Measurements from ENCODE around the gene PDSS2.
"Not testable (repeated sequence)": the region's sequence is repeated elsewhere in the genome, so short reads cannot be mapped to it uniquely, and the experiment has no call there.

Gene PDSS2

GRCh38 chr6:107369493-107369892 is 89.9 kb downstream of the PDSS2 start:
- Mint-ChIP-seq H3K27ac (no peak overlapping the region), H3K9me3 (no peaks in the 10 kb centered on the region), H3K36me3 (no peaks in the 10 kb centered on the region), H3K4me3 (no peak overlapping the region), H3K4me1 (no peaks in the 10 kb centered on the region)
- ATAC-seq (no peak), DNase-seq (ENCODE audit: low spot score in 2 of 2) (no peak)

- no peak overlapping the region for H3K4me3 Mint-ChIP-seq
- no peak overlapping the region for H3K27ac Mint-ChIP-seq
- no peak for DNase-seq (ENCODE audit: low spot score in 2 of 2)
- no peaks in the 10 kb centered on the region for H3K4me1 Mint-ChIP-seq
- no peaks in the 10 kb centered on the region for H3K36me3 Mint-ChIP-seq
- ATAC-seq: no peak
- no peaks in the 10 kb centered on the region for H3K9me3 Mint-ChIP-seq
These were observed 90.9 kb downstream of the PDSS2 start for GRCh38 chr6:107368471-107368870.

- not testable (repeated sequence) for H3K4me3 Mint-ChIP-seq; H3K27ac Mint-ChIP-seq; H3K36me3 Mint-ChIP-seq; H3K4me1 Mint-ChIP-seq; DNase-seq (ENCODE audit: low spot score in 2 of 2); ATAC-seq; H3K9me3 Mint-ChIP-seq
These were observed 95.2 kb downstream of the PDSS2 start for GRCh38 chr6:107364173-107364572.

- Mint-ChIP-seq H3K27ac (no peak overlapping the region), H3K4me1 (no peaks in the 10 kb centered on the region), H3K9me3 (peaks cover 5% of the 10 kb centered on the region), H3K4me3 (no peak overlapping the region), H3K36me3 (peaks cover 6% of the 10 kb centered on the region)
- no peak for ATAC-seq
- no peak for DNase-seq (ENCODE audit: low spot score in 2 of 2)
These were observed 97.4 kb downstream of the PDSS2 start for GRCh38 chr6:107361753-107362604.

GRCh38 chr6:107360476-107360875 is 98.9 kb downstream of the PDSS2 start:
- ATAC-seq (no peak), DNase-seq (ENCODE audit: low spot score in 2 of 2) (no peak)
- Mint-ChIP-seq H3K4me3 (no peak overlapping the region), H3K9me3 (peaks cover 5% of the 10 kb centered on the region), H3K4me1 (no peaks in the 10 kb centered on the region), H3K36me3 (peaks cover 6% of the 10 kb centered on the region), H3K27ac (no peak overlapping the region)

- Mint-ChIP-seq H3K4me3 (no peak overlapping the region), H3K36me3 (peaks cover 2% of the 10 kb centered on the region), H3K9me3 (peaks cover 2% of the 10 kb centered on the region), H3K27ac (no peak overlapping the region), H3K4me1 (no peaks in the 10 kb centered on the region)
- ATAC-seq (no peak), DNase-seq (ENCODE audit: low spot score in 2 of 2) (no peak)
These were observed 101.5 kb downstream of the PDSS2 start for GRCh38 chr6:107357842-107358241.

- no peak for DNase-seq (ENCODE audit: low spot score in 2 of 2)
- no peak overlapping the region for H3K27ac Mint-ChIP-seq
- H3K4me3 Mint-ChIP-seq: no peak overlapping the region
- H3K36me3 Mint-ChIP-seq: no peaks in the 10 kb centered on the region
- no peaks in the 10 kb centered on the region for H3K4me1 Mint-ChIP-seq
- no peaks in the 10 kb centered on the region for H3K9me3 Mint-ChIP-seq
- no peak for ATAC-seq
These were observed 102.3 kb downstream of the PDSS2 start for GRCh38 chr6:107357031-107357430.

GRCh38 chr6:107355659-107356058 is 103.7 kb downstream of the PDSS2 start:
- Mint-ChIP-seq H3K9me3 (no peaks in the 10 kb centered on the region), H3K4me1 (no peaks in the 10 kb centered on the region), H3K36me3 (no peaks in the 10 kb centered on the region), H3K4me3 (no peak overlapping the region), H3K27ac (no peak overlapping the region)
- DNase-seq (ENCODE audit: low spot score in 2 of 2) (no peak), ATAC-seq (no peak)

- Mint-ChIP-seq H3K36me3 (no peaks in the 10 kb centered on the region), H3K27ac (no peak overlapping the region), H3K4me1 (no peaks in the 10 kb centered on the region), H3K9me3 (no peaks in the 10 kb centered on the region), H3K4me3 (no peak overlapping the region)
- DNase-seq (ENCODE audit: low spot score in 2 of 2) (no peak), ATAC-seq (no peak)
These were observed 104.9 kb downstream of the PDSS2 start for GRCh38 chr6:107354451-107354850.

GRCh38 chr6:107353773-107354382 is 105.5 kb downstream of the PDSS2 start:
- Mint-ChIP-seq H3K36me3 (no peaks in the 10 kb centered on the region), H3K4me3 (no peak overlapping the region), H3K9me3 (no peaks in the 10 kb centered on the region), H3K27ac (no peak overlapping the region), H3K4me1 (no peaks in the 10 kb centered on the region)
- DNase-seq (ENCODE audit: low spot score in 2 of 2): no peak
- ATAC-seq: no peak

- H3K4me1 Mint-ChIP-seq: peaks cover 5% of the 10 kb centered on the region
- ATAC-seq (no peak), DNase-seq (ENCODE audit: low spot score in 2 of 2) (no peak)
- no peaks in the 10 kb centered on the region for H3K36me3 Mint-ChIP-seq
- no peak overlapping the region for H3K27ac Mint-ChIP-seq
- H3K4me3 Mint-ChIP-seq: no peak overlapping the region
- no peaks in the 10 kb centered on the region for H3K9me3 Mint-ChIP-seq
These were observed 111.1 kb downstream of the PDSS2 start for GRCh38 chr6:107348224-107348623.

GRCh38 chr6:107345393-107345792 is 114.0 kb downstream of the PDSS2 start:
- DNase-seq (ENCODE audit: low spot score in 2 of 2): no peak
- no peak for ATAC-seq
- H3K9me3 Mint-ChIP-seq: no peaks in the 10 kb centered on the region
- no peaks in the 10 kb centered on the region for H3K36me3 Mint-ChIP-seq
- no peak overlapping the region for H3K27ac Mint-ChIP-seq
- H3K4me3 Mint-ChIP-seq: no peak overlapping the region
- peaks cover 5% of the 10 kb centered on the region for H3K4me1 Mint-ChIP-seq

- DNase-seq (ENCODE audit: low spot score in 2 of 2) (no peak), ATAC-seq (no peak)
- H3K9me3 Mint-ChIP-seq: no peaks in the 10 kb centered on the region
- H3K4me3 Mint-ChIP-seq: no peak overlapping the region
- no peaks in the 10 kb centered on the region for H3K36me3 Mint-ChIP-seq
- no peak overlapping the region for H3K27ac Mint-ChIP-seq
- peaks cover 5% of the 10 kb centered on the region for H3K4me1 Mint-ChIP-seq
These were observed 114.4 kb downstream of the PDSS2 start for GRCh38 chr6:107344981-107345380.

- H3K36me3 Mint-ChIP-seq: no peaks in the 10 kb centered on the region
- no peak for DNase-seq (ENCODE audit: low spot score in 2 of 2)
- peaks cover 5% of the 10 kb centered on the region for H3K4me1 Mint-ChIP-seq
- no peak for ATAC-seq
- H3K9me3 Mint-ChIP-seq: no peaks in the 10 kb centered on the region
- peak overlapping the region; percentile 38 for H3K27ac Mint-ChIP-seq
- no peak overlapping the region for H3K4me3 Mint-ChIP-seq
These were observed 115.0 kb downstream of the PDSS2 start for GRCh38 chr6:107344383-107344782.

- Mint-ChIP-seq H3K9me3 (no peaks in the 10 kb centered on the region), H3K4me1 (peaks cover 5% of the 10 kb centered on the region), H3K4me3 (no peak overlapping the region), H3K36me3 (no peaks in the 10 kb centered on the region), H3K27ac (no peak overlapping the region)
- DNase-seq (ENCODE audit: low spot score in 2 of 2): no peak
- ATAC-seq: no peak
These were observed 117.2 kb downstream of the PDSS2 start for GRCh38 chr6:107342144-107342543.

GRCh38 chr6:107340881-107341280 is 118.5 kb downstream of the PDSS2 start:
- Mint-ChIP-seq H3K27ac (no peak overlapping the region), H3K9me3 (no peaks in the 10 kb centered on the region), H3K4me1 (peaks cover 5% of the 10 kb centered on the region), H3K4me3 (no peak overlapping the region), H3K36me3 (no peaks in the 10 kb centered on the region)
- DNase-seq (ENCODE audit: low spot score in 2 of 2): no peak
- no peak for ATAC-seq
